ENCODE data around the gene ZNHIT3. TPM values are rescaled to one million over a fixed set of nuclear protein-coding genes. Genes with fewer than 3 reads are reported as not detected.
"Not testable (repeated sequence)": the region's sequence is repeated elsewhere in the genome, so short reads cannot be mapped to it uniquely, and the experiment has no call there.

Gene ZNHIT3
- total RNA-seq, result 10 to 100 TPM; 11.2 to 16.6 (median 12.5) TPM
- long read RNA-seq, transcript ZNHIT3-204 (5 exons, 951 nt), result major isoform, 8 of 8 reads
- long read RNA-seq, partial matches to known transcripts, result 0 of 8 reads
- long read RNA-seq, other reads (novel, unspliced or antisense), result 0 of 8 reads

GRCh38 chr17:36486204-36487194 is at the start of gene ZNHIT3:
Gene ZNHIT3 (plus strand): TSS chr17:36486681. CDS start chr17:36486700, 19 bp downstream.
- no peaks in the 10 kb centered on the region for H3K36me3 ChIP-seq
- peaks cover 0 to 31% (median 4%) of the 10 kb centered on the region in 4 donors for H3K4me1 ChIP-seq
- ATAC-seq (peak; percentile 89 to 93 (median 92)), DNase-seq (peak; percentile 89 to 93 (median 92))
- WGBS (ENCODE audit: insufficient coverage, low coverage, low lambda C conversion rate, missing lambda C conversion rate), result under 1% methylated on average over 11 of the region's 73 CpGs
- intact Hi-C loops (cut with DNase I), result no loop called here
- peak within 1 kb of the TSS; percentile 89 to 98 (median 94) for H3K4me3 ChIP-seq
- peak within 1 kb of the TSS; percentile 56 to 61 (median 58) for H3K27ac ChIP-seq
- H3K27me3 ChIP-seq, result no peaks in the 10 kb centered on the region
- peak; percentile 61 for TF ChIP-seq POLR2A (IDR thresholded peaks at IDR 0.05)
- TF ChIP-seq CTCF (IDR thresholded peaks at IDR 0.05), result no peak
- H3K9me3 ChIP-seq, result no peaks in the 10 kb centered on the region

GRCh38 chr17:36441792-36442191 is 44.7 kb upstream of the ZNHIT3 start:
- H3K27ac ChIP-seq, result not testable (repeated sequence)
- peak in 1 of 4 donors; percentile 20 for ATAC-seq

GRCh38 chr17:36443777-36444176 is 42.7 kb upstream of the ZNHIT3 start:
- Histone ChIP-seq H3K4me1 (no peaks in the 10 kb centered on the region), H3K27ac (no peak overlapping the region), H3K36me3 (no peaks in the 10 kb centered on the region), H3K9me3 (no peaks in the 10 kb centered on the region), H3K27me3 (no peaks in the 10 kb centered on the region), H3K4me3 (no peak overlapping the region)
- DNase-seq (no peak), ATAC-seq (no peak)
- 80% methylated on average over 6 of the region's 6 CpGs for WGBS (ENCODE audit: insufficient coverage, low coverage, low lambda C conversion rate, missing lambda C conversion rate)
- intact Hi-C loops (cut with DNase I), result no loop called here
- no peak for TF ChIP-seq POLR2A (IDR thresholded peaks at IDR 0.05)
- no peak for TF ChIP-seq CTCF (IDR thresholded peaks at IDR 0.05)

More at GRCh38 chr17:36441792-36442191, 44.7 kb upstream of the ZNHIT3 start:
- intact Hi-C loops (cut with DNase I); H3K36me3 ChIP-seq; DNase-seq; H3K27me3 ChIP-seq; H3K4me3 ChIP-seq; H3K9me3 ChIP-seq; H3K4me1 ChIP-seq: not testable (repeated sequence)
- WGBS (ENCODE audit: insufficient coverage, low coverage, low lambda C conversion rate, missing lambda C conversion rate), result no CpG with 5 or more reads among the region's 4 CpGs

GRCh38 chr17:36449997-36450396 is 36.5 kb upstream of the ZNHIT3 start:
- H3K4me1 ChIP-seq; intact Hi-C loops (cut with DNase I); H3K27me3 ChIP-seq; H3K4me3 ChIP-seq; DNase-seq; H3K9me3 ChIP-seq; ATAC-seq; H3K27ac ChIP-seq; H3K36me3 ChIP-seq: not testable (repeated sequence)
- TF ChIP-seq CTCF (IDR thresholded peaks at IDR 0.05), result peak in 2 of 4 donors; percentile 16 to 18
- 71% methylated on average over 1 of the region's 15 CpGs for WGBS (ENCODE audit: insufficient coverage, low coverage, low lambda C conversion rate, missing lambda C conversion rate)

- H3K27ac ChIP-seq; DNase-seq; ATAC-seq; H3K27me3 ChIP-seq; H3K36me3 ChIP-seq; intact Hi-C loops (cut with DNase I); H3K4me3 ChIP-seq; H3K9me3 ChIP-seq; H3K4me1 ChIP-seq: not testable (repeated sequence)
- 42% methylated on average over 2 of the region's 9 CpGs for WGBS (ENCODE audit: insufficient coverage, low coverage, low lambda C conversion rate, missing lambda C conversion rate)
Measured at GRCh38 chr17:36452888-36453287, 33.6 kb upstream of the ZNHIT3 start.

- H3K4me3 ChIP-seq; intact Hi-C loops (cut with DNase I); H3K27ac ChIP-seq; ATAC-seq; H3K9me3 ChIP-seq; H3K4me1 ChIP-seq; H3K36me3 ChIP-seq; H3K27me3 ChIP-seq; DNase-seq: not testable (repeated sequence)
- 80% methylated on average over 2 of the region's 9 CpGs for WGBS (ENCODE audit: insufficient coverage, low coverage, low lambda C conversion rate, missing lambda C conversion rate)
Measured at GRCh38 chr17:36457701-36458100, 28.8 kb upstream of the ZNHIT3 start.

Measured in right lobe of liver (tissue), 6 donors.